ENCODE results near the gene SKIDA1.
A peak's percentile ranks its signal among the peaks of the same experiment; 100 is the strongest.

Gene SKIDA1

GRCh38 chr10:21520949-21521348, 4.5 kb downstream of the SKIDA1 start:
- Histone ChIP-seq H3K9me3 (ENCODE audit: control insufficient read depth in 1 of 2, low read length in 2 of 2) (no peaks in the 10 kb centered on the region), H3K27ac (ENCODE audit: low read length) (peak overlapping the region; percentile 33), H3K4me3 (ENCODE audit: low read depth in 1 of 2, low read length in 2 of 2) (peak overlapping the region in 1 of 2 donors; percentile 19), H3K4me1 (ENCODE audit: control insufficient read depth in 1 of 2, insufficient read depth in 2 of 2, low read length in 2 of 2) (peaks cover 10 to 49% of the 10 kb centered on the region in 2 donors), H3K36me3 (ENCODE audit: control insufficient read depth in 1 of 2, insufficient read depth in 2 of 2, low read length in 2 of 2) (no peaks in the 10 kb centered on the region), H3K27me3 (ENCODE audit: low read depth, low read length) (peaks cover 18% of the 10 kb centered on the region)

DNA sequence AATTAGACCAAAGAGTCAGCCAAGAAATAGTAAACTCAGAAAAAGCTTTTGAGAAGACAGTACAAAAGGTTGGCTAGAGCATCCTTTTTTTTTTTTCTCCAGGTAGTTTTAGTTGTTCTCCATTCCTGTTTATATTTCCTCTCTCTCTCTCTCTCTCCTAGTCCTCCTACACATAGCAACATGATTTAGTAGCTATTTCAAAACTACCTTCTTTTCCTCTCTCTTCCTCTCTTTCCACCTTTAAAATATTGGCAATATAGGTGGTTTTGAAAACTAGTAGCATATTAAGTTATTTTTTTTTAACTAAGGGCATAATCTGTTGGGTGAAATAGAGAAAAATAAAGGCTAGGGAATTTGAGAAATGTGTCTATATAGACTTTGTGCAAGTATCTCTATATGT, 5.0 kb downstream of the SKIDA1 start:
- Histone ChIP-seq H3K36me3 (ENCODE audit: control insufficient read depth in 1 of 2, insufficient read depth in 2 of 2, low read length in 2 of 2) (no peaks in the 10 kb centered on the region), H3K9me3 (ENCODE audit: control insufficient read depth in 1 of 2, low read length in 2 of 2) (no peaks in the 10 kb centered on the region), H3K4me1 (ENCODE audit: control insufficient read depth in 1 of 2, insufficient read depth in 2 of 2, low read length in 2 of 2) (peaks cover 10 to 50% of the 10 kb centered on the region in 2 donors), H3K27ac (ENCODE audit: low read length) (peak overlapping the region; percentile 33), H3K27me3 (ENCODE audit: low read depth, low read length) (peaks cover 18% of the 10 kb centered on the region), H3K4me3 (ENCODE audit: low read depth in 1 of 2, low read length in 2 of 2) (peak overlapping the region in 1 of 2 donors; percentile 19)

GRCh38 chr10:21519941-21520436, 5.5 kb downstream of the SKIDA1 start:
- Histone ChIP-seq H3K4me3 (ENCODE audit: low read depth in 1 of 2, low read length in 2 of 2) (peak overlapping the region; percentile 72 to 82), H3K27me3 (ENCODE audit: low read depth, low read length) (peaks cover 18% of the 10 kb centered on the region), H3K4me1 (ENCODE audit: control insufficient read depth in 1 of 2, insufficient read depth in 2 of 2, low read length in 2 of 2) (peaks cover 8 to 50% of the 10 kb centered on the region in 2 donors), H3K9me3 (ENCODE audit: control insufficient read depth in 1 of 2, low read length in 2 of 2) (no peaks in the 10 kb centered on the region), H3K36me3 (ENCODE audit: control insufficient read depth in 1 of 2, insufficient read depth in 2 of 2, low read length in 2 of 2) (no peaks in the 10 kb centered on the region), H3K27ac (ENCODE audit: low read length) (peak overlapping the region; percentile 87)

DNA sequence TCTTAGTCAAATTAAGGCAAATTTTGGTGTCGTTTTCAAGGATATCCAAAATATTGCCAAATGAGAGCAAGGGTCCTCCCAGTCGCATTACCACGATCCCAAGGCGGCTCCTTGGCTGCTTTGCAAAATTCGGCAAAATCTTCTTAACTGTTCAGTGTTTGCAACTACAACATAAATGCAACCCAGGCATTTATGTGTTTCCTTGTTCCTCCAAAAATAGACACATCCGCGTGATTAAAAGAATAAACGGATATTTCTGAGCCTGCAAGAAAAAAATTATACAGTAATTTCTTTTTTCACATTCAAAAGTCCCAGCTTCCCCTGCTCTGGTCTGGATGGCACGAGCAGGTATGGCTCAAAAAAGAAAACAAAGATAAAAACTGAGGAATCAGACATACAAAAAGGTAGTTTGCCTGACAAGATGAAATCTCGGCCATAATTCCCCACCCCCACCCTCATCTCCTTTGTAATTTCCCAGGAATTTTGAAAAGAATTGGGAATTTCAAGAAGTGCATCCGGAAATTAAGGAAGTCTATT, 6.0 kb downstream of the SKIDA1 start:
- Histone ChIP-seq H3K4me3 (ENCODE audit: low read depth in 1 of 2, low read length in 2 of 2) (peak overlapping the region; percentile 72 to 82), H3K4me1 (ENCODE audit: control insufficient read depth in 1 of 2, insufficient read depth in 2 of 2, low read length in 2 of 2) (peaks cover 5 to 50% of the 10 kb centered on the region in 2 donors), H3K9me3 (ENCODE audit: control insufficient read depth in 1 of 2, low read length in 2 of 2) (no peaks in the 10 kb centered on the region), H3K27me3 (ENCODE audit: low read depth, low read length) (peaks cover 18% of the 10 kb centered on the region), H3K36me3 (ENCODE audit: control insufficient read depth in 1 of 2, insufficient read depth in 2 of 2, low read length in 2 of 2) (no peaks in the 10 kb centered on the region), H3K27ac (ENCODE audit: low read length) (peak overlapping the region; percentile 87)

GRCh38 chr10:21518641-21519396, 6.7 kb downstream of the SKIDA1 start:
- peak overlapping the region; percentile 72 to 82 for H3K4me3 ChIP-seq (ENCODE audit: low read depth in 1 of 2, low read length in 2 of 2)
- peaks cover 5 to 49% of the 10 kb centered on the region in 2 donors for H3K4me1 ChIP-seq (ENCODE audit: control insufficient read depth in 1 of 2, insufficient read depth in 2 of 2, low read length in 2 of 2)
- no peaks in the 10 kb centered on the region for H3K9me3 ChIP-seq (ENCODE audit: control insufficient read depth in 1 of 2, low read length in 2 of 2)
- peaks cover 18% of the 10 kb centered on the region for H3K27me3 ChIP-seq (ENCODE audit: low read depth, low read length)
- peak overlapping the region; percentile 87 for H3K27ac ChIP-seq (ENCODE audit: low read length)
- no peaks in the 10 kb centered on the region for H3K36me3 ChIP-seq (ENCODE audit: control insufficient read depth in 1 of 2, insufficient read depth in 2 of 2, low read length in 2 of 2)

DNA sequence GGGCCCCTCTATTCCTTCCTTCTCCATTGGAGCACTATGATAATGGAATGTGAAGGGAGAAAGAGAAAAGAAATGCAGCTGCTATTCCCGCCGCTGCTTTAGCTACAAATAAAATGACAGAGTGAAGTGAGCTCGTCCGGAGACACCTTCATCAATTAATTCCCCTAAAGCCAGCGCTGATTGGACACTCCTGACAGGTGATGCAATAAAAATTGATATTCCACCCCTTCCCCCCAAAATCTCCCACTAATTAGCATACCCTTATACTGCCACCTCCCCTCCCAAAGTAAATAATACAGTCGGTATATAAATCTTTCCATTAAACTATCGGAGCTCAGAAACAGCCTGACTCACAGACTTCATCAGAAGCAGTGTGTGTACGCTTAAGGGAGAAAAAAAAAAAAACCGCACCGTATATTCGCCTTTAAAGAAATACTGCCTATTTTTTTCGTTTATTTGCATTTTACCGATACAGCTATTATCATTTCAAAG, 7.3 kb downstream of the SKIDA1 start:
- Histone ChIP-seq H3K4me3 (ENCODE audit: low read depth in 1 of 2, low read length in 2 of 2) (peak overlapping the region; percentile 72 to 82), H3K36me3 (ENCODE audit: control insufficient read depth in 1 of 2, insufficient read depth in 2 of 2, low read length in 2 of 2) (no peaks in the 10 kb centered on the region), H3K27me3 (ENCODE audit: low read depth, low read length) (peaks cover 18% of the 10 kb centered on the region), H3K27ac (ENCODE audit: low read length) (peak overlapping the region; percentile 87), H3K9me3 (ENCODE audit: control insufficient read depth in 1 of 2, low read length in 2 of 2) (no peaks in the 10 kb centered on the region), H3K4me1 (ENCODE audit: control insufficient read depth in 1 of 2, insufficient read depth in 2 of 2, low read length in 2 of 2) (peaks cover 5 to 43% of the 10 kb centered on the region in 2 donors)

GRCh38 chr10:21517134-21518031, 8.1 kb downstream of the SKIDA1 start:
- Histone ChIP-seq H3K4me1 (ENCODE audit: control insufficient read depth in 1 of 2, insufficient read depth in 2 of 2, low read length in 2 of 2) (peaks cover 5 to 38% of the 10 kb centered on the region in 2 donors), H3K27ac (ENCODE audit: low read length) (peak overlapping the region; percentile 87), H3K27me3 (ENCODE audit: low read depth, low read length) (peaks cover 18% of the 10 kb centered on the region), H3K4me3 (ENCODE audit: low read depth in 1 of 2, low read length in 2 of 2) (peak overlapping the region; percentile 72 to 82), H3K36me3 (ENCODE audit: control insufficient read depth in 1 of 2, insufficient read depth in 2 of 2, low read length in 2 of 2) (no peaks in the 10 kb centered on the region), H3K9me3 (ENCODE audit: control insufficient read depth in 1 of 2, low read length in 2 of 2) (no peaks in the 10 kb centered on the region)

- Histone ChIP-seq H3K4me3 (ENCODE audit: low read depth in 1 of 2, low read length in 2 of 2) (peak overlapping the region; percentile 57 to 82), H3K36me3 (ENCODE audit: control insufficient read depth in 1 of 2, insufficient read depth in 2 of 2, low read length in 2 of 2) (no peaks in the 10 kb centered on the region), H3K27ac (ENCODE audit: low read length) (no peak overlapping the region), H3K4me1 (ENCODE audit: control insufficient read depth in 1 of 2, insufficient read depth in 2 of 2, low read length in 2 of 2) (peaks cover 5 to 38% of the 10 kb centered on the region in 2 donors), H3K9me3 (ENCODE audit: control insufficient read depth in 1 of 2, low read length in 2 of 2) (no peaks in the 10 kb centered on the region), H3K27me3 (ENCODE audit: low read depth, low read length) (peaks cover 18% of the 10 kb centered on the region)
These were observed 9.0 kb downstream of the SKIDA1 start for GRCh38 chr10:21516242-21517131.

- H3K4me1 ChIP-seq (ENCODE audit: control insufficient read depth in 1 of 2, insufficient read depth in 2 of 2, low read length in 2 of 2), result peaks cover 5 to 37% of the 10 kb centered on the region in 2 donors
- no peak overlapping the region for H3K27ac ChIP-seq (ENCODE audit: low read length)
- no peaks in the 10 kb centered on the region for H3K9me3 ChIP-seq (ENCODE audit: control insufficient read depth in 1 of 2, low read length in 2 of 2)
- H3K36me3 ChIP-seq (ENCODE audit: control insufficient read depth in 1 of 2, insufficient read depth in 2 of 2, low read length in 2 of 2), result no peaks in the 10 kb centered on the region
- peaks cover 18% of the 10 kb centered on the region for H3K27me3 ChIP-seq (ENCODE audit: low read depth, low read length)
- peak overlapping the region; percentile 57 to 71 for H3K4me3 ChIP-seq (ENCODE audit: low read depth in 1 of 2, low read length in 2 of 2)
These were observed 9.9 kb downstream of the SKIDA1 start for GRCh38 chr10:21515361-21516241.
